Left ventricle myocardium superior (tissue), 1 donor: ENCODE measurements around the gene SLC22A2. TPM values are rescaled to one million over a fixed set of nuclear protein-coding genes. Genes with fewer than 3 reads are reported as not detected.

ENCODE experiments used
- ATAC-seq: fragments of 200-7000 bp; cut with Tn5 transposase; one replicate; pipeline ENCODE4 v1.9.1; 2020; ENCODE audit warnings: mild to moderate bottlenecking, moderate library complexity
- DNase-seq: peaks from one replicate; pipeline ENCODE4 v3.0.0-alpha.2; 2020
- intact Hi-C: fragments of 100-400 bp; cut with micrococcal nuclease; formaldehyde crosslinking; loops from one replicate; pipeline ENCODE4 v1.11.0; 2022
- total RNA-seq: library from RNA; stranded (reverse); fragmentation: NEBNext Ultra II Directional; extraction: Animal tissue kit (Norgen Biotek cat#: 25700); gene quantifications from one replicate; pipeline ENCODE4 v1.2.1, GENCODE V29; 2021
- donor health status: DM: no; HTN: yes; CAD: no; lungs with severe emphysema.

The SLC22A2 gene
- total RNA-seq, 1 donor from 2014 or later = not detected

GRCh38 chr6:160275511-160276003 is 16.9 kb upstream of the SLC22A2 start:
- intact Hi-C loops = no loop called here
- no peak for DNase-seq
- ATAC-seq = no peak

- DNase-seq = no peak
- intact Hi-C loops = no loop called here
- no peak for ATAC-seq
Measured at GRCh38 chr6:160274871-160275510, 16.4 kb upstream of the SLC22A2 start.

- intact Hi-C loops = no loop called here
Measured at GRCh38 chr6:160273750-160274149, 15.1 kb upstream of the SLC22A2 start.

GRCh38 chr6:160273196-160273595 is 14.6 kb upstream of the SLC22A2 start:
- intact Hi-C loops = no loop called here
- ATAC-seq (no peak), DNase-seq (no peak)

More at GRCh38 chr6:160273750-160274149, 15.1 kb upstream of the SLC22A2 start:
- ATAC-seq (no peak), DNase-seq (no peak)

- ATAC-seq (no peak), DNase-seq (no peak)
- intact Hi-C loops = no loop called here
Measured at GRCh38 chr6:160272707-160273106, 14.1 kb upstream of the SLC22A2 start.

GRCh38 chr6:160270347-160270746 is 11.7 kb upstream of the SLC22A2 start:
- ATAC-seq (no peak), DNase-seq (no peak)
- intact Hi-C loops = no loop called here

GRCh38 chr6:160269771-160270170 is 11.2 kb upstream of the SLC22A2 start:
- DNase-seq (no peak), ATAC-seq (no peak)
- intact Hi-C loops = no loop called here

- intact Hi-C loops = no loop called here
- ATAC-seq = no peak
- DNase-seq = no peak
Measured at GRCh38 chr6:160269023-160269521, 10.5 kb upstream of the SLC22A2 start.

GRCh38 chr6:160267102-160267501 is 8.5 kb upstream of the SLC22A2 start:
- ATAC-seq = no peak
- DNase-seq = no peak
- intact Hi-C loops = no loop called here

GRCh38 chr6:160265869-160266476 is 7.4 kb upstream of the SLC22A2 start:
- intact Hi-C loops = no loop called here
- no peak for DNase-seq
- no peak for ATAC-seq

- intact Hi-C loops = no loop called here
- ATAC-seq (no peak), DNase-seq (no peak)
Measured at GRCh38 chr6:160264061-160264612, 5.5 kb upstream of the SLC22A2 start.

GRCh38 chr6:160263196-160263939 is 4.7 kb upstream of the SLC22A2 start:
- intact Hi-C loops = no loop called here
- ATAC-seq = no peak
- no peak for DNase-seq

- DNase-seq = peak; percentile 34
- ATAC-seq = peak; percentile 41
- intact Hi-C loops = no loop called here
Measured at GRCh38 chr6:160261991-160262680, 3.5 kb upstream of the SLC22A2 start.

- DNase-seq = no peak
- intact Hi-C loops = no loop called here
- no peak for ATAC-seq
Measured at GRCh38 chr6:160260803-160261450, 2.3 kb upstream of the SLC22A2 start.

GRCh38 chr6:160260367-160260766 is 1.7 kb upstream of the SLC22A2 start:
- ATAC-seq (no peak), DNase-seq (no peak)
- intact Hi-C loops = no loop called here

GRCh38 chr6:160259598-160259997 is 977 bp upstream of the SLC22A2 start:
- ATAC-seq (no peak), DNase-seq (no peak)
- intact Hi-C loops = no loop called here

GRCh38 chr6:160259143-160259425 is 463 bp upstream of the SLC22A2 start:
- ATAC-seq = no peak
- intact Hi-C loops = no loop called here

GRCh38 chr6:160256445-160256844 is 2.2 kb downstream of the SLC22A2 start:
- DNase-seq = no peak
- intact Hi-C loops = no loop called here
- ATAC-seq = no peak

More at GRCh38 chr6:160259143-160259425, 463 bp upstream of the SLC22A2 start:
- DNase-seq = no peak
